ENCODE data around the gene PTGDR2.

The PTGDR2 gene

GRCh38 chr11:60873533-60873932, 17.8 kb upstream of the PTGDR2 start:
- DNase-seq, result no peak

GRCh38 chr11:60872961-60873524, 17.3 kb upstream of the PTGDR2 start:
- DNase-seq, result no peak

DNA sequence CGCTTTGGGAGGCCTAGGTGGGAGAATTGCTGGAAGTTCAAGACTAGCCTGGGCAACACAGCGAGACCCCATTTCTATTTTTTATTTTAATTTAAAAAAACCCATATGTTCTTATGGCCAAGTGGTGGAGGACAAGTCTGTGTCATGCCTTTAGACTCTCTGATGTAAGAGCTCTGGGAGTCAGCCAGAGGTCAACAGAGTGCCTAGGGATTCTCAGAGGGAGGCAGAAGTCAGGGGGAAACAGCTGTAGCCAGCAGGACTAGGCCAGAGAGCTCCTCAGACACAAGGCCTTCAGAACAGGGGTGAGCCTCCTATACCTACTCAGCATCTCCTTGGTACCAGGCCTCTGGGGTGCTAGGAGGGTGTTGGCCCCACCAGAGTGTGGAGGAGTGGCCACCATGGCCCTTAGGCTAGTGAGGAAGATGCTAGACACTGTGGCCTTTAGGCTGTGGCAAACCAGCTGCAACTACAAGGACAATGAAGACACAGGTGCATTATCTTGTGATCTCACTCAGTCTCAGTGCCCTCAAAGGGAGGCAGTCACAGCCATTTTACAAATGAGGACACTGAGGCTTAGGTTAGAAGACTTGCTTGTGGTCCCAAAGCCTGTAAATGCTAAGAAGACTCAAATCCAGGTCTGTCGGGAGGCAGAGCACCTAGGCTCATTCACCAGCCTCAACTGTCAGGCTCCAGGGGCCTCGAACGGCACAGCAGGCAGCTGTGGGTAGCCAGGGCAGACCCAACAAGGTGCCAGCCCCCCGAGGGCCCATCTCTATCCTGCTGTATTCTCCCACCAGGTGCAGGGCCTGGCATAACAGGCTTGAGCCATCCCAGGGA, 16.6 kb upstream of the PTGDR2 start:
- no peak for DNase-seq

DNA sequence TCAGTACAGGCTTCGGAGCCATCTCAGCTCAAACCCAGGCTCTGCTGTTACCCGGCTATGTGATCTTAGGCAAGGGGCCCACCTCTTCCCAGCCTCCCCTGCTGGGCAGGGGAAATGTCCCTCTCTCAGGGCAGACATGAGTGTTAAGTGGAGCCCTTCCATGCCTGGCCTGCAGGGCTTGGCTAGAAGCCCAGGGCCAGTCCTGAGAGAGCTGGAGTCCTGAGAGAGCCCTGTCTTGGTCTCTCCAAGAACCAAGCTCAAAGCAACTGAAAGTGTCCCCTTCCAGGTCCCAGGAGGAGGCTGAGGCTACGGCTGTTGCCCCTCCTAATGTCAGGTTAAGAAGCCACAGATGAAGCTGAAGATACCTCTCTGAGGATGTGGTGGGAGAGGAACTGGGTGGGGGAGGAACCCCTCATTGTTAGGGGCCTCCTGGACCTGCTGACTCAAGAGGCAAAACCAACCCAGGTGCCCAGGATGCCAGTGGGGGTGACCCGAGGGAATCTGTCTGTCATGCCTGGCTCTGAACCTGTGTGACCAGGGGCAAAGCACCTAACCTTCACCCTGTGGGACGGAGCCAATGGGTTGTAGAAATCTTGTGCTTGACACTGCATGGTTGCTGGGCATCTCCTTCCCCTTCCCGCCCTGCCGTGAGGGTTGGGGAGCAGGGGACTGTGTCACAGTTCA, 15.8 kb upstream of the PTGDR2 start:
- DNase-seq, result no peak

- DNase-seq, result no peak
These were observed 15.1 kb upstream of the PTGDR2 start for GRCh38 chr11:60870733-60871377.

DNA sequence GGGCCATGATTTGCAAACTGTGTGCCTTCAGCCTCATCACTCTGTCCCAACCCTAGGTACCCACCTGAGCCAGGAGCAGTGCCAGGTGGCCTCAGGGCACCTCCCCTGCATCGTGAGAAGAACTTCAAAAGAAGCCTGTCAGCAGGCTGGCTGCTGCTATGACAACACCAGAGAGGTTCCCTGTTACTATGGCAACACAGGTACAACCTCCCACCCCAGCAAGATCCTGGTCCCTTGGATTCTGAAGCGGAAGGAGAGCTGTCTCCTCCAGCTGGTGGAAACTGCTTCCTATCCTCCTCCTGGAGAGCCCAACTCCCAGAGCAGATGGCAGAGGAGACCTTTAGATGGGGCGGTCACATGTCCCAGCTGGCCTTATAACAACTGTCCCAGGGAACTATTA, 14.5 kb upstream of the PTGDR2 start:
- peak; percentile 56 for DNase-seq

DNA sequence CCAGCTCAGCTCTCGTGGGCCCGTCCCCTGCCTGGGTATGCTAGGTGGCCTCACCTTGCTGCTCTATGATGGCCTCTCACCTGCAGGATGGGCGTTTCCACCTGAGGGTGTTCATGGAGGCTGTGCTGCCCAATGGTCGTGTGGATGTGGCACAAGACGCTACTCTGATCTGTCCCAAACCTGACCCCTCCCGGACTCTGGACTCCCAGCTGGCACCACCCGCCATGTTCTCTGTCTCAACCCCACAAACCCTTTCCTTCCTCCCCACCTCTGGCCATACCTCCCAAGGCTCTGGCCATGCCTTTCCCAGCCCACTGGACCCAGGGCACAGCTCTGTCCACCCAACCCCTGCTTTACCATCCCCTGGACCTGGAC, 13.7 kb upstream of the PTGDR2 start:
- no peak for DNase-seq

- no peak for DNase-seq
These were observed 13.1 kb upstream of the PTGDR2 start for GRCh38 chr11:60868682-60869450.

GRCh38 chr11:60867871-60868681, 12.3 kb upstream of the PTGDR2 start:
- DNase-seq, result no peak

GRCh38 chr11:60866911-60867870, 11.4 kb upstream of the PTGDR2 start, which contains the start of gene ZP1:
TSS of gene ZP1 (plus strand) at chr11:60867542. CDS start at chr11:60867562, 20 bp downstream.
- DNase-seq, result peak; percentile 23

GRCh38 chr11:60864856-60865513, 9.2 kb upstream of the PTGDR2 start:
- DNase-seq, result no peak

DNA sequence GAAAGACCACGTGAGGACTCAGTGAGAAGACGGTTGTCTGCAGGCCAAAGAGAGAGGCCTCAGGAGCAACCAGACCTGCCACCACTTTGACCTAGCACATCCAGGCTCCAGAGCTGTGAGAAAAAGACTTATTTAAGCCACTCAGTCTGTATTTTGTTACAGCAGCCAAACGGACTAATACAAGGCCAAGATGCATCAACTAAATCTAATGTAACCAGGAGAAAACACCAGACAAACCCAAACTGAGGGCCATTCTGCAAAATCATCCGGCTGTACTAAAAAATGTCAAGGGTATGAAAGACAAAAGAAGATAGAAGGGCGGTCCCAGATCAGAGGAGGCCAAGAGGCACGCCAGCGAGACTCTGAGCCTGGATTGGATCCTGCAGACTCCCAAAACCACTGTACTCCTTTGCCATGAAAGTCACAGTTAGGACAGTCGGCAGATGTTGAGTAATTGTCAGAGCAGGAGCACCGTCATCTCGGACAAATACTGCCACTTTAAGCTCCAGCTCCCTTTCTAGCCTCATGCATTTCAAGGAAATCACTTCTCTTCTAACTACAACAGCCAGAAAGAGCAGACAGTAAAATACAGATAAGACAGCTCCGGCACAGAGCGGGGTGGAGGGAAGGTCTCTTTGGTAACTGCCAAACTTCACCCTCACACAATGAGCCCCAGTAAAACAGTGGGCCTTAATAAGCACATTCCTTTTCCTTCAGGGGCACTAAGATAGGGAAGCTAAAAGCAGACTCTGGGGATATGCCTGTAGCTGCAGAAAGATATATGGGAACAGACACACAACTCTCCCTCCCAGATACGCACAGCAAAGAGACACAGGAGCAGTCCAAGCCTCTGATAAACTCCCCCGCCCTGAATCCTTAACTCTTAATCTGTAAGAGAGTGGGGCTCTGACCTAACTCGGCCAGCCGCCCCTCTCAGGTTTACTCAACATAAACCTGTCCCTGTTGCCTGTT, 8.1 kb upstream of the PTGDR2 start:
- no peak for DNase-seq

GRCh38 chr11:60862171-60862570, 6.4 kb upstream of the PTGDR2 start:
- no peak for DNase-seq

GRCh38 chr11:60860943-60861342, 5.2 kb upstream of the PTGDR2 start:
- DNase-seq, result no peak

DNA sequence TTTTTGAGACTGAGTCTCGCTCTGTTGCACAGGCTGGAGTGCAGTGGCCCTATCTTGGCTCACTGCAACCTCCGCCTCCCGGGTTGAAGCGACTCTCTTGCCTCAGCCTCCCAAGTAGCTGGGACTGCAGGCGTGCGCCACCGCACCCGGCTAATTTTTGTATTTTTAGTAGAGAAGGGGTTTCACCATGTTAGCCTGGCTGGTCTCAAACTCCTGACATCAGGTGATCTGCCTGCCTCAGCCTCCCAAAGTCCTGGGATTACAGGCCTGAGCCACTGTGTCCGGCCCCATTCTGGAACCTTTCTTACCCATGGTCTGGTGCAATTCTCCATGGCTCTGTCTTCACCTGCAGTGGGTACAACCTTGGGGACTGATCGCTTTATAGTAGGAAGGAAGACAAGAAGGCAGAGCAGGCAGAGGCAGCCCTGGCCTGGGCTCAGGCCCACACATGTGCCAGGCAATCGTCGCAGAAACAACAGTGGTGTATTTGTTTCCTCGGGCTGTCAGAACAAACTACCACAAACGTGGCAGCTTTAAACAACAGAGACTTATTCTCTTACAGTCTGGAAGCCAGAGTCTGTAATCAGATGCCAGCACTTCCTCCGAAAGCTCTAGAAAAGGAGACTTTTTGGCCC, 4.0 kb upstream of the PTGDR2 start:
- no peak for DNase-seq

DNA sequence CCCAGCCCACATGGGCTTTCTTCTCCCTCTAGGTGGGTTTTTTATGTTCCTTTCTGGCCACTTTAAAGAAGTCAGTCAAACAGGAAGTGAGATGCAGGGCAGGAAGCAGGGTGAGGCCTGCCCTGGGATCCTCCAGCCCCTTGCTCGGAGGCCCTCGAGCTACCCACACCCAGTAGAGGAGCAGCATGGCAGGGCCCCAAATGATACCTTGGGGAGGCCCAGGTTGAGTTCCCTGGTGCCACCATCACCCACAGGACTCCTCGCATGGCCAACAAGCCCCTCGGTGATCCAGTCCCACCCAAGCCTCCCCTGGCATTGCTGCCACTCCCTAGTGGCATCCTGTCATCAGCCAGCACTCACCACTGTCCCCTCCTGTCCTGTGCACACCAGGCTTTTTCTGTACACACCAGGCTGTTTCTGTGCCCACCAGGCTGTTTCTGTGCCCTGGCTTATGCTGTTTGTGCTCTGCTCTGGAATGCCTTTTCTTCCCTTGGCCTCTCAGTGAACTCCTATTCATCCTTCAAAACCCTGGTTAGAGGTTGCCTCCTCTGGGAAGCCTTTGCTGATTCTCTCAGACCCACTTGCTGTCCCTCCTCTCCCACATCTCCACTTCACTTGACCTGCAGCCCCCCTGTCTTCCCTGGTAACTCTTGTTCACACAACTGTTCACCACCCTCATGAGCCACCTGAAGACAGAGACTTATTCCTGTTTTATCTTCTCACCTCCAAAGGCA, 3.1 kb upstream of the PTGDR2 start:
- no peak for DNase-seq

GRCh38 chr11:60858236-60858635, 2.5 kb upstream of the PTGDR2 start:
- DNase-seq, result no peak

Measured in NCI-H1105 (cell line).